GM12874 (cell line): ENCODE measurements around the gene CD160.

ENCODE experiments used
- CTCF ChIP-seq: IDR thresholded peaks from 2 replicates; pipeline ENCODE4 v1.5.1; 2011; ENCODE audit warnings: low read depth, mild to moderate bottlenecking, control low read depth, low read length, moderate library complexity; ENCODE audit not compliant: insufficient read depth

CD160 gene

DNA sequence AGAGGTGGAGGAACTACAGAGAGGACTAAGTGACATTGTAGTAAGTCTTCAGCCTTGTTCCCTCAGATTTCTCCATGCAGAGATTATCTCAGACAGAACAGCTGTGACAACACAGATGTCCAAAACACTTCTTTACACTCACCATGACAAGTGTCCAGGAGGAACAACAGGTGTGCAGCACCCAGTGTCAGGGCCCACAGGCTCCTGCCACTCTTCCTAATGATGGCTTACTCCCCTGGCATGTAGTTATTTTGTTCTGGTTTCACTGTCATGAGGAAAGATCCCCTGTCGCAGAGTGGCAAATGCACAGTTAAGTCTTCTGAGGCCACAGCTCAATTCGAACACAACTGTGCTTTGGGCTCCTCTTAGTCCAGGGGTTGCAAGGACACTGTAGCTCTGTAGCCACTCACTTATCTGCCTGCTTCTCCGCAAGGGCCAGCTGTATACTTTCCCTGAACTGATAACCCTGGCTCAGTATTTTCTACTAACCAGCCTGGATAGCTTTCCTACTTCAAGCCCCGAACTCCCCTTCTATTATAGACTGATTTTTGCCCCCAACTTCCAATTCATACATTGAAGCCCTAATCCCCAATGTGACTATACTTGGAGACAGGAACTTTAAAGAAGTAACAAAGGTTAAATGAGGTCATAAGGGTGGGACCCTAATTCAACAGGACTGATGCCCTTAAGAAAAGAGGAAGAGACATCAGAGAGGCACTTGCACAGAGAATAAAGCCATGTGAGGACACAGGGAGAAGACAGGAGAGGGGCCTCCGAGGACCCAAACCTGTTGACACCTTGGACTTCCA lies 23.3 kb upstream of the CD160 start:
- no peak for TF ChIP-seq CTCF

DNA sequence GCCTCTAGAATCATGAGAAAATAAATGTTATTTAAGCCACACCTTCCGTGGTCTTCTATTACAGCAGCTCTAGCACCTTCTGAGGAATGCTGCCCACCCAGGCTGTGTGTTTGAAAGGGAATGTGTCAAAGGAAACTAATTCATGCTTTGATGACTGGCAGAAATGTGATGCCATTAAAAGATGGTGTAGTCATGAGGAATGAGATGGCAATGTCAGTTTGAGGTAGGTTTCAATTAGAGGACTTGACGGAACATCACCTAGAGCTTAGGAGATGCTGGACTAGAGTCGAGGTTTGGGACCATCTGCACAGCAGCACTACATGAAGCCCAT lies 22.7 kb upstream of the CD160 start:
- no peak for TF ChIP-seq CTCF

DNA sequence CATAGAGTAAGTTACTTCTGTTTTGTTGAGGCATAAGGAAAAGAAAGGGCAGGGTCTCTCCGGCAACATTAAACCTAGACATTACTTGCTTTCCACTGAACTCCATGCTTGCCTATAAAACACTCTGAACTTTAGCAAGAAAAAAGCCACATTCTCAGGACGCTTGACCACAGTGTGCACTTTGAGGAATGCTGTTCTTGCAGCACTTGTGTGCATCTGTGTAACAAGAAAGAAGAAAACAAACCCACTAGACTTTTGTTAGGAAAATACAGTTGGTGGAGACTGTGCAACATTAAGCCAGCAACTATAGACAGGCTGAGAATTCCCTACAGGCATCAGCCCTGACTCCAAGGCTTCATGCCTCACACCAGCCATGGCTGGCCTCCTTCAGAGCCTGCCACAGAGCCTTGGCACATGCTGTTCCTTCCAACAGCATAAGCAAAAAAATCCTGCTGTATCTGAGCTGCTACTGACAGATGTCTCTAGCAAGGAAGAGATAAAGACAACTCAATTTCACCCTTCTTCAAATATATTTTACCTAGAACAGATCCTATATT lies 17.9 kb upstream of the CD160 start:
- TF ChIP-seq CTCF: no peak

GRCh38 chr1:145702052-145702451 lies 17.2 kb upstream of the CD160 start:
- no peak for TF ChIP-seq CTCF

GRCh38 chr1:145702826-145703225 lies 16.5 kb upstream of the CD160 start:
- TF ChIP-seq CTCF: no peak

GRCh38 chr1:145705622-145706021 lies 13.7 kb upstream of the CD160 start:
- TF ChIP-seq CTCF: no peak

- no peak for TF ChIP-seq CTCF
Observed at GRCh38 chr1:145706086-145706664, 13.1 kb upstream of the CD160 start.
